ENCODE results near the gene DST. TPM values are rescaled to one million over a fixed set of nuclear protein-coding genes. Genes with fewer than 3 reads are reported as not detected.
A peak's percentile ranks its signal among the peaks of the same experiment; 100 is the strongest.

The DST gene
- total RNA-seq, 1 donor from 2014 or later = 259 TPM

GRCh38 chr6:56535626-56536025 is 107.1 kb downstream of the DST start:
- H3K4me2 ChIP-seq = no peak overlapping the region
- Mint-ChIP-seq H3K27ac (no peak overlapping the region), H3K9me3 (no peaks in the 10 kb centered on the region), H3K4me1 (peaks cover 14% of the 10 kb centered on the region), H3K4me3 (no peak overlapping the region), H3K27me3 (ENCODE audit: insufficient read depth, low read depth) (no peaks in the 10 kb centered on the region), H3K36me3 (peaks cover 23% of the 10 kb centered on the region)
- H4K20me1 ChIP-seq (ENCODE audit: low read depth) = peaks cover 12% of the 10 kb centered on the region
- peaks cover 30% of the 10 kb centered on the region for H3K79me2 ChIP-seq (ENCODE audit: low read depth)
- H3K36me3 ChIP-seq = peaks cover 8% of the 10 kb centered on the region
- H3K4me1 ChIP-seq = peaks cover 32% of the 10 kb centered on the region
- H3K27me3 ChIP-seq = no peaks in the 10 kb centered on the region
- no peak overlapping the region for H3K4me3 ChIP-seq
- TF ChIP-seq EZH2phosphoT487 (IDR thresholded peaks at IDR 0.05) = no peak
- TF ChIP-seq EZH2 (IDR thresholded peaks at IDR 0.05) = no peak
- TF ChIP-seq, protein P1, sequence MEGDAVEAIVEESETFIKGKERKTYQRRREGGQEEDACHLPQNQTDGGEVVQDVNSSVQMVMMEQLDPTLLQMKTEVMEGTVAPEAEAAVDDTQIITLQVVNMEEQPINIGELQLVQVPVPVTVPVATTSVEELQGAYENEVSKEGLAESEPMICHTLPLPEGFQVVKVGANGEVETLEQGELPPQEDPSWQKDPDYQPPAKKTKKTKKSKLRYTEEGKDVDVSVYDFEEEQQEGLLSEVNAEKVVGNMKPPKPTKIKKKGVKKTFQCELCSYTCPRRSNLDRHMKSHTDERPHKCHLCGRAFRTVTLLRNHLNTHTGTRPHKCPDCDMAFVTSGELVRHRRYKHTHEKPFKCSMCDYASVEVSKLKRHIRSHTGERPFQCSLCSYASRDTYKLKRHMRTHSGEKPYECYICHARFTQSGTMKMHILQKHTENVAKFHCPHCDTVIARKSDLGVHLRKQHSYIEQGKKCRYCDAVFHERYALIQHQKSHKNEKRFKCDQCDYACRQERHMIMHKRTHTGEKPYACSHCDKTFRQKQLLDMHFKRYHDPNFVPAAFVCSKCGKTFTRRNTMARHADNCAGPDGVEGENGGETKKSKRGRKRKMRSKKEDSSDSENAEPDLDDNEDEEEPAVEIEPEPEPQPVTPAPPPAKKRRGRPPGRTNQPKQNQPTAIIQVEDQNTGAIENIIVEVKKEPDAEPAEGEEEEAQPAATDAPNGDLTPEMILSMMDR (IDR thresholded peaks at IDR 0.05) = no peak
- H2AFZ ChIP-seq (replicated peaks) = no peak overlapping the region
- H3F3A ChIP-seq (ENCODE audit: low read depth) = peaks cover 16% of the 10 kb centered on the region
- no peak overlapping the region for H3K27ac ChIP-seq
- DNase-seq (ENCODE audit: low spot score) = no peak
- no peak overlapping the region for H3K9ac ChIP-seq
- H3K9me3 ChIP-seq (ENCODE audit: low read depth) = no peaks in the 10 kb centered on the region

DNA sequence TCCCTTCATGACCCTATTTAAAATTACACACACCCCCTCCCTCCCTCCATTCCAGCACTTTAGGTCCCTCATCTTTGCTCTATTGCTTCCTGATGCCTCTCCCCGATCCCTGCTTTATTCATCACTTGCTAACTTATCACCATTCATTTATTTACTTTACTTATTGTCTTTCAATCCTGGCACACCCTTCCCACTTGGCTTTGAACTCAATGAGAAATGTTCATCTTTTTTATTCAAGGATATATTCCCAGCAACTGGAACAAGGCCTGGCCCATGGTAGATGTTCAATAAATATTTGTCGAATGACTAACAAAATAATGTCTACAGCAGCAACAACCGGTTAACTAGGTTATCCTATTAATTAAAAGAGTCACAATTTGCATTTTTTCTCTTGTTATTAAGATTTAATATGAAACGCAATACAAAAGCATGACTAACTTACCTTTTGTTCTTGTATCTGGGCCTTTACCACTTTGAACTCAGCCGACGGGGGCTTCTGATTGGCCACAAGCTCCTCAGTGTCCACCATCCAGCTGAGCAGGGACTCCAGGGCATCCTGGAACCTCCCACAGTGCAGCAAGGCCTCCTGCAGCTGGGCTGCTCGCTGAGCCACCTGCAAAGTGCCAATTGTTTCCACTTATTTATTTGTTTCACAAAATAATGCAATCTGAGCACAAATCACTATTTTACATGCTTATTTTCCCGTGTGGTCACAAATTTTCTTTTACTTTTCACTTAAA is 107.8 kb downstream of the DST start:
- no peak overlapping the region for H3K27ac ChIP-seq
- H3K36me3 Mint-ChIP-seq = peaks cover 25% of the 10 kb centered on the region
- H3K9me3 Mint-ChIP-seq = no peaks in the 10 kb centered on the region
- H3F3A ChIP-seq (ENCODE audit: low read depth) = peaks cover 16% of the 10 kb centered on the region
- H3K4me3 Mint-ChIP-seq = no peak overlapping the region
- no peak overlapping the region for H3K4me3 ChIP-seq
- TF ChIP-seq EZH2 (IDR thresholded peaks at IDR 0.05) = no peak
- TF ChIP-seq, protein P1 (IDR thresholded peaks at IDR 0.05) = no peak
- TF ChIP-seq EZH2phosphoT487 (IDR thresholded peaks at IDR 0.05) = no peak
- no peak for DNase-seq (ENCODE audit: low spot score)
- peaks cover 22% of the 10 kb centered on the region for H3K79me2 ChIP-seq (ENCODE audit: low read depth)
- H3K4me1 Mint-ChIP-seq = peaks cover 14% of the 10 kb centered on the region
- no peak overlapping the region for H3K27ac Mint-ChIP-seq
- H3K4me1 ChIP-seq = peaks cover 30% of the 10 kb centered on the region
- no peaks in the 10 kb centered on the region for H3K9me3 ChIP-seq (ENCODE audit: low read depth)
- H3K27me3 ChIP-seq = no peaks in the 10 kb centered on the region
- H3K9ac ChIP-seq = no peak overlapping the region
- no peak overlapping the region for H3K4me2 ChIP-seq
- H4K20me1 ChIP-seq (ENCODE audit: low read depth) = peaks cover 9% of the 10 kb centered on the region
- no peak overlapping the region for H2AFZ ChIP-seq (replicated peaks)
- no peaks in the 10 kb centered on the region for H3K27me3 Mint-ChIP-seq (ENCODE audit: insufficient read depth, low read depth)
- H3K36me3 ChIP-seq = peaks cover 9% of the 10 kb centered on the region

- H3K27me3 Mint-ChIP-seq (ENCODE audit: insufficient read depth, low read depth) = no peaks in the 10 kb centered on the region
- no peak overlapping the region for H2AFZ ChIP-seq (replicated peaks)
- no peaks in the 10 kb centered on the region for H3K27me3 ChIP-seq
- no peak for DNase-seq (ENCODE audit: low spot score)
- no peak overlapping the region for H3K4me3 ChIP-seq
- peak overlapping the region; percentile 20 for H3K4me2 ChIP-seq
- peaks cover 3% of the 10 kb centered on the region for H3K79me2 ChIP-seq (ENCODE audit: low read depth)
- H3K36me3 Mint-ChIP-seq = peaks cover 37% of the 10 kb centered on the region
- no peak overlapping the region for H3K9ac ChIP-seq
- H4K20me1 ChIP-seq (ENCODE audit: low read depth) = peaks cover 9% of the 10 kb centered on the region
- no peaks in the 10 kb centered on the region for H3K9me3 ChIP-seq (ENCODE audit: low read depth)
- no peaks in the 10 kb centered on the region for H3K9me3 Mint-ChIP-seq
- peak overlapping the region; percentile 72 for H3K27ac ChIP-seq
- H3F3A ChIP-seq (ENCODE audit: low read depth) = peaks cover 17% of the 10 kb centered on the region
- TF ChIP-seq, protein P1 (IDR thresholded peaks at IDR 0.05) = no peak
- TF ChIP-seq EZH2 (IDR thresholded peaks at IDR 0.05) (no peak), EZH2phosphoT487 (IDR thresholded peaks at IDR 0.05) (no peak)
- peaks cover 31% of the 10 kb centered on the region for H3K4me1 ChIP-seq
- H3K36me3 ChIP-seq = peaks cover 18% of the 10 kb centered on the region
- no peak overlapping the region for H3K27ac Mint-ChIP-seq
- peaks cover 7% of the 10 kb centered on the region for H3K4me1 Mint-ChIP-seq
- H3K4me3 Mint-ChIP-seq = no peak overlapping the region
These were observed 109.7 kb downstream of the DST start for GRCh38 chr6:56532766-56533551.
